Stimulated activated CD8-positive, alpha-beta memory T cell treated with anti-CD3 and anti-CD28 coated beads, Interleukin-12 subunit alpha, Interleukin-12 subunit beta, amount 100 ng/mL, for 24 hours (primary cell): ENCODE data around the gene GPR142.

Experiments used
- DNase-seq: peaks from one replicate; pipeline ENCODE4 v3.0.0-alpha.2; 2020; ENCODE audit errors: extremely low read depth

Gene GPR142

DNA sequence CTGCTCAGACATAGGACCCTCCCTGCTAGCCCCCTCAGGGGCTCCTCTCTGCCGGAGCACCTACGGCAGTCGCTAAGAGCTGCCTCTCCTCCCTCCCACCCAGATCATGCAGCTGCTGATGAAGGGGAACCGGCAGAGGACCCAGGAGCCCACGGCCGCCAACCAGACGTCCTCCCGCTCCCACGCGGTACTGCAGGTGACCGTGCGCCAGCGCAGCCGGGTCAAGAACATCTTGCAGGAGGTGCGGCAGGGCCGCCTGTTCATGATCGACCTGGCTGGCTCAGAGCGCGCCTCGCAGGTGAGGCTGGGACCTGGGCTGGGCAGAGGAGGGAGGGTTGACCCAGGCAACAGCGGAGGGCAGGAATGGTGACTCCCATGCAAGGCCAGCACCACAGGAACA lies 22.6 kb upstream of the GPR142 start:
- DNase-seq: no peak

DNA sequence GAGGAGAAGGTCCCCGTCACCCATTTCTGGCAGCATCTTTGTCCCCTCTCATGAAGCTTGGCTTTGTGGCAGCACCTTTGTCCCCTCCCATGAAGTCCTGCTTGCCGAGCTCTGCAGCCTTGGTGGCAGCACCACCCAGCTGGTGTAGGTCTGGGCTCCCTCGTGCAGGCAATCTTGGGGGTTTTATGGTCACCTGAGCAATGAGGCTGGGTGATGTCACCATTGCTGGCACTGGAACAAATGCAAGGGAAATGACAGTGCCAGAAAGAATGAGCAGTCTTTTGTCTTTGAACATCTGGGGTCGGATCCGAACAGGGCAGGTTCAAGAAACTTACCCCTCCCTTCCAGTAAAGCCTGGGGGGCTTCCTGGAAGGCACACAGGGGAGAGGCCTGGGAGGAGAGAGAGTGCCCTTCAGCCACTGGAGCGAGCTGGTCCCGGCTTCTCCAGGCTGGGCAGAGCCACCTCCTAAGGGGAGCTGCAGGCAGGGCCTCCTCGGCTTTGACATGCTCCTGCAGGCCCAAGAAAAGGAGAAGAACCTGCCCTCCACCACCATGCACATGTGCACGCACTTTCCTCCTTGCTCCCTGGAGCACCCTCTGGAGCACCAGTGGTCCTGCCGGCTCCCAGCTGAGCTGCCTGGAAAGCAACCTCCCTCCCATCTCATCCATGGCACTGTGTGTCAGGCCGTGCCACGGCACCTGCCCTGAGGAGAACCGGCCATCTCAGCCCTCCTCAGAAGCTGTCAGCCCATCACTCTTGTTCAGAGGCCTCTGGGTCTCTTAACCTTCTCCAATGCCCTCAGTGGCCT lies 21.7 kb upstream of the GPR142 start:
- no peak for DNase-seq

DNA sequence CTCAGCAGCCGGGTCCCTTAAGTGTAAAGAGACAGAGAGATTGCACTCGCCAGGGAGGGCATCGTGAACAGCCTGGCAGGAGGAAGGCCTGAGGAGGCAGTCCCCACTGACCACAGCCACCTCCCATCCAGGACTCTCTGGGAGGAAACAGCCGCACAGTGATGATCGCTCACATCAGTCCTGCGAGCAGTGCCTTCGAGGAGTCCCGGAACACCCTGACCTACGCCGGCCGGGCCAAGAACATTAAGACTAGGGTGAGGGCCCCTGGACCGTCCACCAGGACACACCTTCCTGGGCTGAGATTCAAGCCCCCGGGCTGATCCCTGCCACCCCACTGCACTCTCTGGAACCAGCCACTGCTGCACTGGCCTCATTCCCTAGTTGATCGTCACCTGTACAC lies 19.7 kb upstream of the GPR142 start:
- DNase-seq: no peak

DNA sequence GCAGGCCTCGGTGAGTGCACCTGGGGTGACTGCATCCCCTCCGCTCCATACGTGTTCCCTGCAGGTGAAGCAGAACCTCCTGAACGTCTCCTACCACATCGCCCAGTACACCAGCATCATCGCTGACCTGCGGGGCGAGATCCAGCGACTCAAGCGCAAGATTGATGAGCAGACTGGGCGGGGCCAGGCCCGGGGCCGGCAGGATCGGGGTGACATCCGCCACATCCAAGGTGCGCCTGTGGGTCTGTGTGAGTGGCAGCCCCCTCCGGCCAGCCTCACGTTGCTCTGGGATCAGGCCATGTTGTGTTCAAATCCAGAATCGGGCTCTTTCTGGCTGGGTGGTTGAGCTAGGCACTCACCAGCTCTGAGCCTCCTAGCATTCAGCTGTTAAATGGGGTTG lies 18.2 kb upstream of the GPR142 start:
- DNase-seq: no peak

DNA sequence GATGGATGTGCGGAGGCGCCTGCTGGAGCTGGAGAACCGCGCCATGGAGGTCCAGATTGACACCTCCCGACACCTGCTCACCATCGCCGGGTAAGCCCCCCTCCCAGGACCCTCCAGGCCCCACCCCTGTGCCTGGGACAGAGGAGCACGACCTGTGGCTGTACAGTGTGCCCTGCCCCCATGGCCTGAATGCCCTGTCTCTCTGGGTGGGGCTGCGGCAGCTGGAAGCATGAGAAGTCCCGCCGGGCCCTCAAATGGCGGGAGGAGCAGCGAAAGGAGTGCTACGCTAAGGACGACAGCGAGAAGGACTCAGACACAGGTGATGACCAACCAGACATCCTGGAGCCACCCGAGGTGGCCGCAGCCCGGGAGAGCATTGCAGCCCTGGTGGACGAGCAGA lies 16.8 kb upstream of the GPR142 start:
- no peak for DNase-seq

DNA sequence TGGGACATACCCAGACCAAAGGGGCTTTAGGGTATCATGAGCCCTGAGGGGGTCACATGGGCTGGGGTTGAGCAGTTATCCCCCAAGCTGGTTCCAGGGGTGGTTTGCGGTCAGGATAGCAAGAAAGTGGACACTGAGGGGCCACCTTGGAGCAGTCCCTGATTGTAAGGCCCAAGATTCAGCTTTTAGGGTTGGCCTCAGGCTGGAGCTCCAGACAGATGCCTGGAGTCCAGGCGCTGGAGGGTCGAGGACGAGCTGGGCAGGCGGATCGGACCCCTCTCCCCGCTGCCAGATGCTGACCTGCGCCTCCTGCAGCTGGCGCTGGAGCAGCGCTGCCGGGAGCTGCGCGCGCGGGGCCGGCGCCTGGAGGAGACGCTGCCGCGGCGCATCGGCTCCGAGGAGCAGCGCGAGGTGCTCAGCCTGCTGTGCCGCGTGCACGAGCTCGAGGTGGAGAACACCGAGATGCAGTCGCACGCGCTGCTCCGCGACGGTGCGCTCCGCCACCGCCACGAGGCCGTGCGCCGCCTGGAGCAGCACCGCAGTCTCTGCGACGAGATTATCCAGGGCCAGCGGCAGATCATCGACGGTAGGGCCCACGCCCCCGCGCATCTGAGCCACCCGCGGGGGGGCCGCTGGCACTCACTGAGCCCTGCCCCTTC lies 15.6 kb upstream of the GPR142 start:
- DNase-seq: no peak

DNA sequence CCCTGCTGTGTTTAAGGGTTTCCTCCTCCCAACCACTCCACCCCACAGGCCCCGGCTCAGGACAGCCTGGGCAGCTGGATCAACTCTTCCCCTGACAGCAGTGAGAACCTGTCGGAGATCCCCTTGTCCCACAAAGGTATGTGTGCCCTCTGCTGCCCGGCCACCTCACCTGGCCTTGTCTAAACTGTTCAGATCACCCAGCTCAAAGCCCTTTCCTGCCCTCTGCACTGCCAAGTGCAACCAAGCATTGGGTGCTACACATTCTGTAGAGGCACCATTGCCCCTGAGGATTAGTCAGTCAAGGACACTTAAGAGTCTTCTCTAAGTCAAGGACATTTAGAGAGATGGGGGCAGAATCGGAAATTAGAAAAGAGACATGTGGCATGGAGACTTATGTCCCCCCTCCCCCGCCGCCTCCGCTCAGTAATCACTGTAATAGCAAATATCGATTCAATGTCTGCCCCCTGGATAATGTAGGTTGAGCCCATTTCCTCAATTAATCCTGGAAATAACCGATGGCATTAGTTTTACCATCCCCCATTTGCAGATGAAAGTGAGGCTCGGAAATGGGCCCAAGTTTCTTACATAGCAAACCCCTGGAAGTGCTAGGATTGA lies 13.8 kb upstream of the GPR142 start:
- DNase-seq: no peak

DNA sequence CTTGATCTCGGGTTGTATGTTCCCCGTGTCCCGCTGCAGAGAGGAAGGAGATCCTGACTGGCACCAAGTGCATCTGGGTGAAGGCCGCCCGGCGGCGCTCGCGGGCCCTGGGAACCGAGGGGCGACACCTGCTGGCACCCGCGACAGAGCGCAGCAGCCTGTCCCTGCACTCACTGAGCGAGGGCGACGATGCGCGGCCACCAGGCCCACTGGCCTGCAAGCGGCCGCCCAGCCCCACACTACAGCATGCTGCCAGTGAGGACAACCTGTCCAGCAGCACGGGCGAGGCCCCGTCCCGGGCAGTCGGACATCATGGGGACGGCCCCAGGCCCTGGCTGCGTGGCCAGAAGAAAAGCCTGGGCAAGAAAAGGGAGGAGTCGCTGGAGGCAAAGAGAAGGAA lies 13.2 kb upstream of the GPR142 start:
- DNase-seq: peak; percentile 25

DNA sequence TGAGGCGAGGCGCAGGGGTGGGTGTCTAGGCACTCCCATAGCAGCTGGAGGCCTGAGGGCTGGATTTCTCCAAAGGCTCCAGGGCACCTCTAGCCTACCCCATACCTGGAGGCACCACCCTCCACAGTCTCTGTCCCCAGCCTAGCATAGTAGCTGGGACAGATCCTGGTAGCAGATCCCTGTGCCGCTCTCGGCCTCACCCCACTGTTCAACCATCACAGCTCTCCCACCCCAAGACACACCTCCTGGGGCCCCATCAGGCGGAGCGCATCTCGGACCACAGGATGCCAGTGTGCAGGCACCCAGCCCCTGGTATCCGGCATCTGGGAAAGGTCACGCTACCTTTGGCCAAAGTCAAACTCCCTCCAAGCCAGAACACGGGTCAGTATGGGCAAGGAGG lies 12.7 kb upstream of the GPR142 start:
- no peak for DNase-seq

DNA sequence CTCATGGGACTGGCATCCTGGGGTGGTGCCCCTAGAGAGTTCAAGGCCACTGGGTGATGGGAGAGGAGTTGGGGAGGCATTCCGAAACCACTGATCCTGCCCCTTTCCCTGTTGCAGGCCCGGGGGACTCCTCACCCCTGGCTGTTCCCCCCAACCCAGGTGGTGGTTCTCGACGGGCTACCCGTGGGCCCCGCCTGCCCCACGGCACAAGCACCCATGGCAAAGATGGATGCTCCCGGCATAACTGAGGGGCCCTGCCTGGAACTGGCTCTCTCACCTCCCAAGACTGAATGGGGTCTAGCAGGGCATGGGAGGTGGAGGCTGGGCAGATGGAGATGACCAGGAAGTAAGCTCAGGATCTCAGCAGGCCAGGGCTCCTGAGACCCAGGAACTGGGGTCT lies 12.2 kb upstream of the GPR142 start:
- no peak for DNase-seq

DNA sequence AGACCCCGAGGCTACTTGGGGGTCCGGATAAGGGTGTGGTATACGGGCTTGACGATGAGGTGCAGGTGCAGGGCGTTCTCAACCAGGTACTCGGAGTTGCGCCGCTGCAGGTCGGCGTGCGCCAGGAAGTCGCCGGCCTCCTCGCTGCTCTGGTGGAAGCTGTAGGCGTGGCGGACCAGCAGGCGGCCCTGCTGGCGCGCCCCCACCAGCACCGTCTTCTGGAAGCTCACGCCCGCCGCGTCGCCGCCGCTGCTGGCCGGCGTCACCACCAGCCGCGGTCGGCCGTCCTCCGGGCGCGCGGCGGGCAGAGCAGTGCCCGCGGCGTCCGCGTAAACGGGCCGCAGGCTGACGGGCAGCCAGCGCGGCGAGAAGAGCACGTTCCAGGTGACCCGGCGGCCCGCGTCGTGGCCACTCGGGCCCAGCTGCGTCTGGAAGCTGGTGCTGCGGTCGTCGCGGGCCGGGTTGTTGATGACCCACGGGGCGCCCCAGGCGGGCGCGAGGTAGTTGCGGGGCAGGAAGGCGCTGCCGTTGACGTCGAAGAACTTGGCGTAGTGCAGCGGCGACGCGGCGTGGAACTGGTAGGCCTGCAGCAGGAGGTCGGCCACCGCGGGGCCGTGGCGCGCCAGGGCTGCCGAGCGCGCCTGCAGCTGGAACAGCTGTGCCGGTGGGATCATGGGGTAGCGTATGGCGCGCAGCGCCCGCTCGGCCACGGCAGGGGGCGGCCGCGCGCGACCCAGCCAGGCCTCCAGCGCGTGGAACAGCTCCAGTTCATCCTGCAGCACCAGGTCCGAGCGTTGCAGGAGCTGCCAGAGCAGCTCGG lies 10.4 kb upstream of the GPR142 start:
- no peak for DNase-seq

DNA sequence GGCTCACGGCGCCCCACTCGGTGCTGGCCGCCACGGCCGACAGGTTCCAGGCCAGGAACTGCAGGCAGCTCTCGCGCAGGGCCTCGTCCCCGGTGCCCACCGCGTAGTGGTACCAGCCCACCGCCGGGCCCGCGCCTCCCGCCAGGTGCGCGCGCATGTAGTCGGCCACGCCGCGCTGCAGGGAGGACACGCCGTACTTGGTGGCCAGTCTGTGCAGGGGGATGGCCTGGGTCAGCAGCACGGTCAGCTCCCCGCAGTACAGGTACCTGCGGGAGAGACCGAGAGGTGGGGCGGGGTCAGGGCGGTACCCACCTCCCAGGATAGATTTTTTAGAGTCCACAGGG lies 9.9 kb upstream of the GPR142 start:
- no peak for DNase-seq

DNA sequence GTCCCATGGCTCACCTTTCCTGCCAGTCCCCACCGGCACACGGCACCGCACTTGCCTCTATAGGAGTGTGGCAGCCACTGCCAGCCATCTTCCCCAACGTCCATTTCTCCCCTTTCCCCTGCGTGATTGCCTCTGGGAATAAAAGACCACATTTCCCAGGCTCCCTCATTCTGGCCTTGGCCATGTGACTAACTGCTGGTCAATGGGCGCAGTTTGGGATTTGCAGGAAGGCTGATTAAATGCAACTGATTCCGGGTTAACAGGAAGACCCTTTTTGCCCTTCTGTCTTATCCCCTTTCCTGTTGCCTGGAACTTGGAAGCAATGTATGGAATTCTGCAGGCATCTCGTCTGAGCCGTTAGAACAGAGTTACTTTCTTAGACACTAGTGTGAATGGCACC lies 8.6 kb upstream of the GPR142 start:
- no peak for DNase-seq

DNA sequence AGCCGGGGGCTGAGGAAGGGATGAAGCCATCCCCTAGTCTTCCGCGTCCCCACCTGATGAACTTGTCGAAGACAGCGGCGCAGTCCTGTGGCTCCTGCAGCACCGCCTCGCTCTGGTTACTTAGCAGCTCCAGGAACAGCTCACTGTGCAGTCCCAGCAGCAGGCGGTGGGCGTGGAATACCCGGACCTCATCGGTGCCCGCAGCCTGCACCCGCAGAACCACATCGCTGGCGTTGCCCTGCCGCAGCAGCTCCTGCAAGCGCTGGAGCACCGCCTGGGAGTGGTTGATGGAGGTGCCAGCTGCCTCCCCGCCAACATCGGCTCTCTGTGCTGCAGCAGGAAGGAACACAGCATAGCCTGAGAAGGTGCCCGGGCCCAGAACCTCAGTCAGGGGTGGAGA lies 7.4 kb upstream of the GPR142 start:
- DNase-seq: no peak

DNA sequence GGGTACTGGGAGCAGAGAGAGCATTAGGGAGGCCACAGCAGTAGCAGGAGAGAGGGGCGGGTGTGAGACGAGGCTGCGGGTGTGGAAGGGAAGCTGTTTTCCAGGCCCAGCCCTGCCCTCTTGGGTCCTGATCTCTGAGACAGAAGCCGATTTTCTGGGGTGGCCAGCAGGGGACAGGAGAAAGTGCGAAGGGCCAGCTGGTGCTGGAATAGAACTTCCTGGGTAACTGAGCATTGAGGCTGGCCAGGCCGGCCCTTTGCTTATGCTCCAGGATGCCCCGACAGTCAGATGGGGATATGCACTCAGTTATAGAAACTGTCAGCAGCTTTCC lies 6.4 kb upstream of the GPR142 start:
- DNase-seq: no peak

DNA sequence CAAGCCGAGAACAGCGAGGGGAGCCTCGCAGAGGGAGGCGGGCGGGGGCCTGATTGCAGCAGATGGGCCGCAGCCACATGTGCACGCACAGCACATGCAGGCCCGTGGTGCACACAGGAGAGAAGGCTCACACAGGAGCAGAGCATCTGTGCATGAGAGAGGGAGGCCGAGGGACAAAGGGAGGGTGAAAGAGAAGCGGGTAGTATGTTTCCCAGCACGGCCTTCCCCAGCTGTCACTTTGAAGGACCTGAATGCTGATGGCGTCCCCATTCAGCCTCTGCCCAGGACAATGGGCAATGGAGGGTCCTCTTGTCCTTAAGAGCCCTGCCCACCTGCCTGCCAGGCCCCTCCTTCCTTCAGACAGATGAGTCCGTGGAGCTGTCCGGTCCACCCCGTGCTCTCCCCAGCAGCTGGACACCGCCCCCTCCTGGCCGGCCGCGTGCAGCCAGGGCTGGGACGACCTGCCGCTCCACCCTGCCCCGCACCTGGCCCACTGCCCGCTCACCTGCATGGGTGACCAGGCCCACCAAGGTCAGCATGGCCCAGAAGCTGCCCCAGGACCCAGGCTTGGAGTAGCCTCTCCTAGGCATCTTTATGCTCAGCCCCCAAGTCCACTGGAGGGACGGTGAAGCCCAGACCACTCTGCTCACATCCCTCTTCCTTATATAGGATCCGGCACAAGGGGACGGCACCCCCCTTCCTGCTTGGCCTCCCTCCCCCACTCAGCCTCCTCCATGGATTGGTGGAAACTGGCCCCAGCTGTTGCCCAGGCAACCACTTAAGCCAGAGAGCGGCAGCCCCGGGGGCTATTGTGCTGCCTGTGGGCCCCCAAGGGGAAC lies 5.9 kb upstream of the GPR142 start, which contains the start of gene BTBD17:
Gene BTBD17, minus strand, starts transcription at position 639 of the 839 bp plus-strand sequence. Its CDS starts 49 bp downstream, at position 590.
- no peak for DNase-seq

DNA sequence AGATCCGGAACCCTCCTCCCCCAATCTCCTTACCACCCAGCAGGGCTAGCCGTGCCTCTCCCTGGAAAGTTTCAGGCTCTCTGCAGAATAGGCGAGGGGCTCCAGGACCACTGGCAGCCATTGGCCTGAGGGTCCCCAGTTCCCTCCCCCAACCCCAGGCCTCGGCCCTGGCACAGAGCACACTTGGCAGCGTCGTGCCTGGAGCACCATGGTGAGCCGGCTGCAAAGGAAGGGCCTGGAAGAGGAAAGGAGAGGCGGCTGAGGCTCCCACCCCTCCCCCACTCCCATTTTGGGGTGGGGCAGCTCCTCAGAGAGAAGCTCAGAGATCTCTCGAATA lies 5.3 kb upstream of the GPR142 start:
- DNase-seq: no peak

DNA sequence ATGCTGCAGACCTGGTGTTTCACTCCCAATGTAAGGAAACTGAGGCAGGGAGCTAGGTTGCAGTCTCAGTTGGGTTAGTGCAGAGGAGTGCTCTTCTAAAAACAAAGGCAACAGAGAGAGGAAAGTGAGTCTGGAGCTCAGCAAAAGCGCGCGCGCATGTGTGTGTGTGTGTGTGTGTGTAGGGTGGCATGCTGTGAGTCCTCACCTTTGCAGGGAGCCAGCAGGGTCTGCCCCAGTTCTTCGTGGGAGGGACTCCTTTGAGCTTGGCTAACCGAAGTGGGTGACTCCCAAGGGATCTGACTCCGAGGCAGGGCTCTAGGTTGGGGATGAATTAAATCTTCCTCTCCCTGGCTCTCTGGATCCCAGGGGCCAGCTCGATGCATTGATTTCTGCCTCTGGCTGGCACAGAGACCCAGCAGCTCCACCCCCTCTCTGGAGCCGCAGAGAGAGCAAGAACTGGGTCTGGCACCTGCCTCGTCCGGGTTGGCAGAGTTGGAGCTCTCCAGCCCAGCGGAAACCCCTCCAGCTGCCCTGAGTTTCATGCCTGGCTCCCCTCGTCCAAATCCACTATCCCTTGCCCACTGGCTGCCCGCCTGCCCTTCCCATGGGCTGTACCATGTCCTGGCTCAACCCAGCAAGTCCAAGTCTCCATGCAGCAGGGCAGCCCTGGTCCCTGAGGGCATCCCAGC lies 4.4 kb upstream of the GPR142 start:
- no peak for DNase-seq

DNA sequence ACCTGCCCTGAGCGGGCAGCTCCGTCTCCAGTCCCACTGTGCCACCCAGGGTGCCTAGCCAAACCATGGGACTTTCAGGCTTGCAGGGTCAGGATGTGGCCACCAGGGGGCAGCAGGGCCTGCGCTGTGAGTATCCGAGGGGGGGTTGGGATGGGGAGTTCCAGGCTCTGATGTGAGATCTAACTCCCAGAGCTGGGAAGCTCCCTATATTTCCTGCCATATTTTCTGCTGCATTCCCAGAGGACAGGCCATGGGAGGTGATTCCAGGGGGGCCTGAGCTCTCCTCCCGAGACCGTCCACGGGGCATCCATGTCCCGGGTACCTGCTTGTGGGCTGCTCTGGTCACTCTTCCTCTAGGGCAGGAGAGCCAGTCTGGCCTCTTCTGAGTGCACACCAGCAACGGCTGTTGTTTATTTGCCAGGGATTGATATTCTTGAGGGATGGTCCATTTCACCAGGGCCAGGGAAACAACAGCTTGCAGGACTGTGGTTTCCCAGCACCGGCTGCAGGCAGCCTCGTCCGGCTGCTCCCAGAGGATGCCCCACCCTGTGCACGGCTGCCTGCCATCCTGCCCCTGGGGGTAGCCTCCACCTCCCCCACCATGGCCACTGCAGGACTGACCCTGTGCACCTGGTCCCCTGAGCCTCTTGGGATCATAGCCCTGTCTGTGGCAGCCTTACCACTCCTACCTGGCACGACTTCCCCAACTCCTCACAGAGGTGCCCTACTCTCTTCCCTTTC lies 1.2 kb downstream of the GPR142 start:
- peak; percentile 35 for DNase-seq

DNA sequence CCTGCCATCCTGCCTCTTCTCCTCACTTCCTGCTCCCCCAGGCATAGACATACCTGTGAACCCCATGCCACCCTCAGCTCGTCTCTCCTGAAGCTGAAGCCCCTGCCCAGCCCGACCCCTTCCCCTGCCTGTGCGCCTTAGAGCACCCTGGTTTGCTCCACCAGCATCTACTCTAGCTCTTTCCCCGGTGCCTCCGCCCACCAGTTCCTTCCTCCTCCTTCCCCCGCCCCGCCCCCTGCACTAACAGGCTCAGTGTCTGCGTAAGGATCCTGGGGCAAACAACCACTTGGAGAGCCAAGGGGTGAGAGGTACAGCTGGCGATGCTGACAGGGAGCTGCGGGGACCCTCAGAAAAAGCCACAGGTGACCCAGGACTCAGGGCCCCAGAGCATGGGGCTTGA lies 1.9 kb downstream of the GPR142 start:
- peak; percentile 42 for DNase-seq
